ENCODE data around the gene FMO2.

FMO2 gene, protein sequence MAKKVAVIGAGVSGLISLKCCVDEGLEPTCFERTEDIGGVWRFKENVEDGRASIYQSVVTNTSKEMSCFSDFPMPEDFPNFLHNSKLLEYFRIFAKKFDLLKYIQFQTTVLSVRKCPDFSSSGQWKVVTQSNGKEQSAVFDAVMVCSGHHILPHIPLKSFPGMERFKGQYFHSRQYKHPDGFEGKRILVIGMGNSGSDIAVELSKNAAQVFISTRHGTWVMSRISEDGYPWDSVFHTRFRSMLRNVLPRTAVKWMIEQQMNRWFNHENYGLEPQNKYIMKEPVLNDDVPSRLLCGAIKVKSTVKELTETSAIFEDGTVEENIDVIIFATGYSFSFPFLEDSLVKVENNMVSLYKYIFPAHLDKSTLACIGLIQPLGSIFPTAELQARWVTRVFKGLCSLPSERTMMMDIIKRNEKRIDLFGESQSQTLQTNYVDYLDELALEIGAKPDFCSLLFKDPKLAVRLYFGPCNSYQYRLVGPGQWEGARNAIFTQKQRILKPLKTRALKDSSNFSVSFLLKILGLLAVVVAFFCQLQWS

DNA sequence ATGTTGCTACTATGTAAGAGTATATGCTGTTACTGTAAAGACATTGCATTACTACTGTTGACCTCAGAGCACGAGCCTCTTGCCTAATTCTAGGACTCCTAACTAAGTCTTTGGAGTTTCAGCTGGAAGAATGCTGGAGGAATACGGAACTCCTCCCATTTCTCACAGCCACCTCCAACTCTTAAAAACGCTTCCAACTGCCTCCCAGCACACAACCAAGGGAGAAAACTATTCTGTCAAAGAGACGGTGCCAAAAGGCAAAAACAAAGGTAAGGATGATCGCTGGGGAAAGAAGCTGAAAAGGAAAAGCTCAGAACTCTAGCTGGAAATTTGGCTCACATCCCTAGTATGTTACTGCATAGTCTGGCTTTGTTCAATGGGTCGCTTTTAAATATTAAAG is at the start of gene FMO2:
TSS of gene FMO2 (plus strand) at position 210 of the 400 bp plus-strand sequence. CDS start 414 bp downstream, outside the sequence.
- no peak for DNase-seq

DNA sequence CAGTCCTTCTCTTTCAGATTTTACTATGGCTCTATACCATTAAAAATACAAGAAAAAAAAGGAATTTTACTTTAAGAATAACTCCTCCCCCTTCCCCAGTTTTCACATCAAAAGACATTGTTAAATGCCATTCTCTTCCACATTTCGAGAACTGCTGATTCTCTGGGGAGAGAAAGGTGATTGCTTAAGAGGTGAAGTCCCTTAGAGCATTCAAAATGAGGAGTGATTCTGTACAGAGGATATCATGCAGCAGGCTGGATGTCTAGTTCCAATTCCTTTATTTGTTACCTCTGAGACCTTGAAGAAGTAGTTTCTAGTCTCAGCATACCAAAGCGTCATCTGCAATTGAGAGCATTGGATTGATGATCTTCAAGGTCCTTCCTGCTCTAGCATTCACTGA is 47.5 kb upstream of the FMO2 start:
- DNase-seq = no peak

DNA sequence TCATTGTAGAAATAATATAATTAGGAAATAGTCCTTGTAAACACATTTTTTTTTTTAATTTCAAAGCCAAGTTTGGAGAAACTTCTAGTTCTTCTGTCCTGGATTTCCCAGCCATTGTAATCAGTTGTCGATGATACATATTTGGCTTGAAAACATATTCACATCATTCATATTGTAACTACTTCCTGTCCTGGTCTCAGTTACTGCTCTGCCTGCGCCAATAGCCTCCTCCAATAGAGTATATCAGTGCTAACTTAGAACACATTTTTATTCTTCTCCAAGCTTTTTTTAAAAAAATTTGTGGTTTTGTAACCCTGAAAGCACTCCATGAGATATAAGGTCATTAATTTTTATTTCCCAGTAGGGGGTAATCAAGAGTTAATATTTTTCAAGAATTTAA is 46.1 kb upstream of the FMO2 start:
- no peak for DNase-seq

DNA sequence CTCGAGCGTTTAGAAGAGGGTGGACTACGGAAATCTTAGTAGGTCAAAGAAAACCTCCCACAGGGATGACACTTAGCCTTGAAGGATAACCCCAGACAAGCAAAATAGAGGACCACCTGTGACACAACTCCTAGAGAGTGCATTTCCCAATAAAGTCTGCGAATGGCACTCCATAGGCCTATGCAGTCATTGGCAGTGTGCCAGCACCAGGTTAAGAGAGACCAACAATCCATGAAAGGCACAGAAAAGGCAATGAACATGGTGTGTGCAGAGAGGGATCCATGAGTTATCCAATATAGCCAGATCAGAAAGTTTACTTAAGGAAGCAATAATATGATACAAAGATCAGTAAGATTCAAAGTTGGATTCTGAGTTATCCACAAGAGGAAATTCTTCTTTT is 45.2 kb upstream of the FMO2 start:
- no peak for DNase-seq

DNA sequence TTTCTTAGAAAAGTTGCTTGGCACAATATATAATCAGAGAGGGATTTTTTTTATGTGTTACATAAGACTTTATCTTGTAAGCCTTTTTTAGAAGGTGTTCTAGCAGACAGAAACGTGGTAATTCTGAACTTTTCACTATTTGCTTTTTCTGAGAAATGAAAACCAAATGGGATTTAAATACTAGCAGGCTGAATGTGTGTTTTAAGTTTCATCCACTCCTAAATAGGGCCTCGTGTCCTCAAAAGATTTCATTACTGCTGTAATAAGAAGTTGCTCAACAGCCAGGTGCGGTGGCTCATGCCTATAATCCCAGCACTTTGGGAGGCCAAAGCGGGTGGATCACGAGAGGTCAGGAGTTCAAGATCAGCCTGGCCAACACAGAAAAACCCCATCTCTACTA is 44.7 kb upstream of the FMO2 start:
- DNase-seq = no peak

DNA sequence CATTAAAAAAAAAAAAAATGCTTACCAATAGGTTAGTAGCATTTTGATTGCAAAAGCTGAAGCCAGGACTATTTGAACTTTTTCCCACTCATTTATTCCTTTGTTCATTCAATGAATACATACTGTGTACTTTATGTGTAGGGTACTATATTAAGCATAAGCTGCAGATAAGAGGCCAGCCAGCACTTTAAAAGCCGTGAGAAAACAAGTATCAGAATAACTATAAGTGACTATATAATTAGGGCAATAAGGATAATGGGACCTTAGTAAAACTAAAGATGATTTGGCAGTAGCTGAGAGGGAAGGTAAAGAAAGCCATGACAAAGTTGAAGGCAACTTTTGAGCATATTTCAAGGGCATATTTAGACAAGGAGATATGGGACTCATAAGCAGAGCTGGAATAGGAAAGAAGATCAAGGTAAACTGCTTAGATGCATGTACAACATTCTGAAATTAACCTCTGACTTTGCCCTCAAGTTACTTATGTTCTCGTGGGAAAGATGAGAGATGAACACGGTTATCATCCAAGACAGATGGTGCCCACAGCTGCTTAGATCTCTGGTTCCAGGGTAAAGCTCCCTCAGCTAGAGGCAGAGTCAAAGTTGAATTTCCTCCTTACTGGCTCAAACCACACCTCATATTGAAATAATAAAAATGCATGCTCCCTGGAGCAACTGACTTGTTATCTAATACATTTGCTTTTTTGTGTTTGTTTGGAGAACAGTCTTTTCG is 44.0 kb upstream of the FMO2 start:
- no peak for DNase-seq

DNA sequence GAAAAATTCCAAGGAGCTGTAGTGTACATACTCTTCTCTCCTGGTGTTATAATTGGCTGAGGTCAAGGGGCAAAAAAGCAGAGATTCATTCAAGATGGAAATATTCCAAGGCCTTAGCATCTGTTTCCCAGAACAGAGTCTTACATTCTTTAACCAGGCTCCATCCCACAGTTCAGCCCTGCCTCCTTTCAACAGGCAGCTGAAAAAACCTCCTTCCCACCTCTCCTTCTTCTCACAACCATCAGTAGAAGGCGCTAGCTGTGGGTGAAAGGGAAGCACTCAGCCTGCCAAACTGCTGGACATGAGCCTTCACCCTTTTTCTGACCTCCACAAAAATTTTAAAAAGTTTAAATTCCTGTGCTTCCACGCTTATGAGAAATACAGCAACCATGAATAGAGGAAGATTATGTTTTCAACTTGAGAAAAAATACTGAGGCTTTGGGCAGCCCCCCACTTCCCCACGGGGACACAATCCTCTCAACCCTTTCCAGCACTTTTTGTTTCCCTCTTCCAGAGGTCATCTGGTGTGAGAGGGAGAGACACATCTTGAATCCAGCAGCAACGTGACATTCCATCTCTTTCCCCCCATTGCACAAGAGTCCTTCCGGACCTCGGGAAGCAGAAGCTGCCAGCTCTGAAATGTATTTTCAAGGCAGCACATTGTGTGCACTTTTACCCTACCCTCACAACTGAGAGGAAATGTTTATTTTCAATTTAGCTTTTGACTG is 43.2 kb upstream of the FMO2 start:
- no peak for DNase-seq

DNA sequence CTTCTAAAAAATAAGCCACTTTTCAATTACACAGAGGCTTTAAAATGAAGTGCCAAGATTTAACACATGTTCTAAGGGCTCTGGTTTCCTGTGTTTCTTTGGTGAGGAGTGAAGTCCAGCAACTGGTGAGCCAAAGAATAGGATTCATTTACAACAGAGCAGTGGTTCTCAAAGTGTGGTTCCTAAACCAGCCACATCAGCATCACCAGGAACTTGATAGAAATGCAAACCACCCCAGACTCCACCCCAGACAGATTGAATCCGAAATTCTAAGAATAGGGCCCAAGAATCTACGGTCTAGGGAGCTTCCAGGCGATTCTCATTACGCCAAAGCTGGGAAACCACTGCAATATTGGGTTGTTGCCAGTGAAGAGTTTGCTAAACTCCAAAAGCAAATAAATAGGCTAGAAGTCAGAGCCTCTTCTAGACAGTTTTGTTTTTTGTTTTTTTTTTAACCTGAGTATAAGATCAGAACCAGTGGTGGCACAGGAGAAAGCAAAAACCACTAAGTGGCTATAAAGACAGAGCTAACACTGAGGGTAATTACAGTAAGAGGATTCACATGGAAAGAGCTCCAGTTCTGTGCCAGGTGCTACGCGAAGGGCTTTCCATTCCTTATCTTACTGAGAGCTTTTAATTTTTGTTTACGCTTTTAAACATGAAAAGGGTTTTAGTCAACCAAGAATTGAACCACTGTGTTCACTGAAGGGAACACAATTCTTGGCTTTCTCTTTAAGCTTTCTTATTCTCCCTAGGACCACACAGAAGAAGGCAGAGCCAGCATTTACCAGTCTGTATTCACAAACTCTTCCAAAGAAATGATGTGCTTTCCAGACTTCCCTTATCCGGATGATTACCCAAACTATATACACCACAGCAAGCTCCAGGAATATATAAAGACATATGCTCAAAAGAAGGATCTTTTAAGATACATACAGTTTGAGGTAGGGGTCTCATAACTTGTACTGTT is 42.4 kb upstream of the FMO2 start:
- no peak for DNase-seq

DNA sequence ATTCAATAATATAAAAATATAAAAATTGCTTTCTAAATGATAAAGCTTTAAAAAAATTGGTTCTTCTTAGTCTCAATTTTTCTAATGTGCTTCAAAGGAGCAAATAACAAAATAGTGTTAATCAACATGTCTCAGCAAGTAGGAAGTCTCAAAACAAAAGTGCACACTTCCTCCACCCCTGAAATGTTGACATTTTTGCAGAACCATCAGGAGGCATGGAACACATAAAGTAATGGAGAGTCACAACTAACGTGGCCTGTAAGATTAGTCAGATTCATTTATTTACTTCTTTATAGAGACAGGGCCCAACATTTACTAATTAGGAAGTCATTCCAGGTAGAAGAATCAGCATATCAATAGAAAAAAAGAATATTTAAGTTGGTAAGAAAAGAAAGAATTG is 34.9 kb upstream of the FMO2 start:
- DNase-seq = no peak

DNA sequence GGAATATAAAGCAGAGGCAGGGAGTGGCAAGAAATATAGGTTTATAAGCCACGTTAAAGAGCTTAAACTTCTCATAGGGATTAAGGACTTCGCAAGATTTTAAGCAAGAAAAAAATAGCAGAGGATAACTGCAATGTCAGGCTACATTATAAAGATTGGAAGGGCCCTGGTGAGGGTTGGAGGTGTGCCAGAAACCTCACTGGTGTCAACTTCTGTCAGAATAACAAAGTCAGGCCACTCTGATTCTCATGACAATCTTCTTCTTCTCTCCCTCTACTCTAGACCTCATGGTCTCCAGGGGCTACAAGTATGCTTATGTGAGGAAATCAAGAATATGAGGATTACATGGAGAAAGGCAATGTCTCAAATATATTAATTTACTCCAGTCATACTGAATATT is 32.6 kb upstream of the FMO2 start:
- DNase-seq = no peak

DNA sequence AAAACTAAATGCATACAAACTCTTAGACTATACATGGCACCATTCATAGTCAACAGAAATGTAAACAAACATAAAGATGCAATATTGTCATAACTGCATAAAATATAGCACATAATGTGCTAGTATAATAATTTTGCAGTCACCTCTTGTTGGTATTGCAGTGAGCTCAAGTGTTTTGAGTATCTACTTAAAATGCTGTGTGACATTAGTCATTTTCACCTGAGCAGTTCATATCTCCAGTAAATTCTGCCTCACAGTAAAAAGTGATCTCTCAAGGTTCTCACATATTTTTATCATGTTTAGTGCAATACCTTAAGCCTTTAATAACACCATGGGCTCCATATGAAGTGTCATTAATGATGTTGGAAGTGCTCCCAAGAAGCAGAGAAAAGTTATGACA is 29.6 kb upstream of the FMO2 start:
- no peak for DNase-seq

DNA sequence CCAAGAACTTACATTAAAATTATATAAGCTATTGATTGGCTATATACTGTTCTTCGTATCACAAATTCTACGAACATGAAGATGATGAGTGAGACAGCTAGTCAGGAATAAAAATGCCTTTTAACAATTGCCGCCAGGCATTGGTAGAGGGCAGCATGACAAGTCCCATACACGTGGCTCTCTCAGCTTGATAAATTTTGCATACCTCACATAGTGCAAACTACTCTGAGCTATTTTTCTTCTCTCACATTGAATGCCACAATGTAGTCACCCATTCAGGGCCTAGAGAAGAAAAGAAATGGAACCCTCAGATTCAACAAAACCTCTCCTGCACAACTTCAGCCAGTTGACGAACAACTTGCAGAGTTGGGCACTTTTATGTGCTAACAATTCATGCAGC is 27.0 kb upstream of the FMO2 start:
- DNase-seq = no peak

DNA sequence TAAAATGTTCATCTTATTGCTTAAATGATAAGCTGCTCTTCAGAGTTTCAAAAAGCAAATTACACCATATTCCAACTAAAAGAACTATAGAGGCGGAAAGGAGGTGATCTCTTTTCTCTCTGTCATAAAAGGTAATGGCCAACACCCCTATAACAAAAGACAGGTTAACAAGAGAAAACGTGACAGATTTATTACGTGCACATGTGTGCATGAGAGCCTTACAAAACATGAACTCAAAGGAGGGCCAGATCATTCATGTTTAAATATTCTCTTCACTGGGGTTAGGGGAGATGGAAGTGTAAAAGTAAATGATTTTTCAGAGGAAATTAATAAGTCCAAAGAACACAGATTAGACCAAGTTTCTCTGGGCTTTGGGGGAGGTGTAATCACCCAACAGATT is 26.5 kb upstream of the FMO2 start:
- no peak for DNase-seq

DNA sequence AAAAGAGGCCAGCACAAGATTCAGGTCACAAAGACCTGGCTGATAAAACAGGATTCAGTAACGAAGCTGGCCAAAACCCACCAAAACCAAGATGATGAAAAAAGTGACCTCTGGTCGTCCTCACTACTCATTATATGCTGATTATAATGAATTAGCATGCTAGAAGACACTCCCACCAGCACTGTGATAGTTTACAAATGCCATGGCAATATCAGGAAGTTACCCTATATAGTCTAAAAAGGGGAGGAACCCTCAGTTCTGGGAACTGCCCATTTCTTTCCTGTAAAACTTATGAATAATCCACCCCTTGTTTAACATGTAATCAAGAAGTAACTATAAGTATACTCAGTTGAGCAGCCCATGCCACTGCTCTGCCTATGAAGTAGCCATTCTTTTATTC is 26.0 kb upstream of the FMO2 start:
- no peak for DNase-seq

DNA sequence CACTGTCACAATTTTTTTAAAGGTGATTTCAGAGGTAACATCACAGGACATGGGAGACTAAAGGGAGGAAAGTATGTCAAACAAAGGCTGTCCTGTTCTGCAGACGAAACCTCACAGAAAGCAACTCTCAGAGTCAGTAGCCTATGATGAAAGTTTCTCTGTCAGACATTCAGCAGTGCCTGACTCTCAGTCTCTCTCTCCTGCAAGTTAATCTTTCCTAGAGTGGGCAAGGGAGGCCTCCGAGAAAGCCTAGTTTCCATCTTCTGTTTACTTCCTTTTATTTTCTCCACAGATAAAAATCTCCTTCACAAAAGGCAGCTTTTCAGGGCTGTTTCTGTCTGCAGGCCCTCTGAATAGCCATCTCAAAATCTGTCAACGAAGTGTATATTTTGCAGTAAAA is 24.9 kb upstream of the FMO2 start:
- DNase-seq = no peak

DNA sequence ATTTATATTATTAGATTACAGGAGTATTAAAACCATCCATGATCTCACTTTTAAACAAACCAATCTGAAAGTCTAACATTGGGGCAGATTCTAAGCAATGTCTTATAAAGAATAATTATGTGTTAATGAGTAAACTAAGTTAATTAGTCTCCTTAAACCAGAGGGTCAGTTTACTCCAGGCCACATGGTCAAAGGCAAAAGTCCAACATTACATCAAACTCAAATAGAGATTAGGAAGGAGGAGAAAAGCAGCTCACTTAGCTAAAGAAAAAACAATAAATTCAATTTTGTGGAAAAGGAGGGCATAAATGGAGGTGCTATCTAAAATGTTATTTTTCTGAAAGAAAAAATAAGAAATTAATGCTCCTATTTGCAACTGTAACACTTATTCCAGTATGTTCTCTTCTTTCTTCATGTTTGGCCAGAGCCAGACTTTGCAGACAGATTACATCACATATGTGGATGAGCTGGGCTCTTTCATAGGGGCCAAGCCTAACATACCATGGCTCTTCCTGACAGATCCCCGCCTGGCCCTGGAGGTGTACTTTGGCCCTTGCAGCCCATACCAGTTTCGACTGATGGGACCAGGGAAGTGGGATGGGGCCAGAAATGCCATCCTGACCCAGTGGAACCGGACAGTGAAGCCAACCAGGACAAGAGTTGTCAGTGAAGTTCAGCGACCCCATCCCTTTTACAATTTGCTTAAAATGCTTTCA is 24.3 kb upstream of the FMO2 start:
- DNase-seq = no peak

DNA sequence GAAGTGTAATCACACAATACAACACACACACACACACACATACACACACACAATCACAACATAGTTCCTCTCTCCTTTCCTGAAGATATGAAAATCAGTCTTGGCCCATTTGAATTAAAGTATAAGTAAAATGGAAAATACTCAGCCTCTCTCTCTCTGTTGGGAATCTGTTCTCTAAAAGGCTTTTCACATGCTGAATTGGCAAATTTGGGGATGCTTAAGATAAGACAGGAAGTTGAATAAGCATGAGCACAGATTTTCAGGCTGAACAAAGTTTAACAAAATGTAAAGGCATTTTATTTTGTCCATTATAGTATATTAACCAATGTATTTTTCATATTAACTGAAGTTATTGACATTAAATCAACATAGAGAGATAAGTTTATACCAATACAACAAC is 23.7 kb upstream of the FMO2 start:
- DNase-seq = no peak

DNA sequence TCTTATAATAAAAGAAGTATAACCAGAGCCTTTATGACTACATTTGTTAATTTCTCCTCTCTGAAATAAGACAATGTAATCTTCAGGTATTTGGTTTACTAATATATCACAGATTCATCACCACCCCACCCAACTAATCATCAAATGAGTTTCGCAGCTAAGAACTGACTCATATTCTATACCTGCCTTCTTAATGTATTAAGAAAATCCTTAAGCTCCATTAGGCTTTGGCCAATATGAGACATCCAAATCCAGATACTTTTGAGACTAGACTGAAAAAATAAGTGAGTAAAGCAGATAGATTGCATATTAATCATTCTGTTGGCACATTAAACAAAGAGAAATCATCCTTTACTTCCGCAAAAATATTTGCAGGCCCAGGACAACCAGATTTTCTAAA is 18.7 kb upstream of the FMO2 start:
- DNase-seq = no peak

DNA sequence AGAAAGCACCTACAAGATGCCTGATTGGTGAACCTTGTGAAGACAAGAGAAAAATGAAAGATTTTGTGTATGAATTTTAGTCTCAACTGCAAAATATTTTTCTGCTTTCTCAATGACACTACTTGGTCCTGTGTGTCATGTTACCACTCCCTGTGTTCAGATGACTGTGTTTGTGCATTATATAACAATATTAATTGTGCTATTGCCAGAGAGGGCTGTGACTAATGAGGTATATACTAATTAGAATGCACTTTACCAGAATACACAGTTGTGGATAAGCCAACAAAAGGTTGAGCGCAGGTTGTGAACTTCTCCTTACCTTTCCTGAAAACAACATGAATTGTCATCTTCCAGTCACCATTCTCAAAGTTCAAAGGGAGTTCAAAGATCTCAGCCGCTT is 17.3 kb upstream of the FMO2 start:
- DNase-seq = no peak

DNA sequence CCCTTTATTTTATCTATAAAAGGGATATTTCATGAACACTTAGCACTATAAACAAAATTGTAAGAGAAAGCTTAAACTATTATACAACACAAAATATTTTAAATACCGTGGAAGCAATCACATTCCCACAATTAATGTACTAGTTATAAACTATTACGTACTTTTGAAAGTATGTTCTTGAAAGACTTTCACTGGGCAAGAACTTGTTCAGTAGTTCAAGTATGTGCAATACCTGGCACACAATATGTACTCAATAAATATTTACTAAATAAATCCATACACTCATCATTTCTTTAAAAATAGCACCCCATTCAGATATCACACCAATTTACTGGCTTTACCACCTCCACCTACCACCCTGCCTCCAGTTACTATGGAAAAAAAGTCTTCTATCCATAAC is 12.6 kb upstream of the FMO2 start:
- DNase-seq = no peak

DNA sequence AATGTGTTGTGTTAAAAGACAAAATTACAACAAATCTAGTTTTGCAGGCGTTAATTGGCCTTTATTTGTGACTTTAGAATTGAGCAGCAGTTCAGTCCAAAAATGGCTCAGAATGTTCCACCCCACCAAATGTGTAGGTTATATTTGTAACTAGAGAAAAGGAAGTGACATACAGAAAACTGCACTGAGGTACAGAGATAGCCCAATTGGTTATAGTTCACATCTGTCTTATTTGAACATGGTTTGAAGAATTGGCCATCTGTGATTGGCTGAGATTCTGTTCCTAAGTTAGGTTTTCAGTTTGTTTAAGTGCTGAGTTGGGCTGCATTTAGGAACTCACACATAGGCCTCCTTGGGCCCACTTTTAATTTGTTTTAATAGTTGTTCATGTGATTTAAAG is 12.0 kb upstream of the FMO2 start:
- DNase-seq = no peak

Data from suppressor macrophage treated with lipopolysaccharide for 1 hour (primary cell).